ENCODE data around the gene RGS5.

Gene RGS5

GRCh38 chr1:163145435-163145834, 57.3 kb downstream of the RGS5 start:
- no peak for DNase-seq (ENCODE audit: low read depth in 2 of 2)

GRCh38 chr1:163144418-163144817, 58.3 kb downstream of the RGS5 start:
- DNase-seq (ENCODE audit: low read depth in 2 of 2) = no peak

GRCh38 chr1:163142152-163142551, 60.6 kb downstream of the RGS5 start:
- no peak for DNase-seq (ENCODE audit: low read depth in 2 of 2)

- no peak for DNase-seq (ENCODE audit: low read depth in 2 of 2)
These were observed 61.2 kb downstream of the RGS5 start for GRCh38 chr1:163141556-163141955.

- DNase-seq (ENCODE audit: low read depth in 2 of 2) = no peak
These were observed 65.0 kb downstream of the RGS5 start for GRCh38 chr1:163137556-163138265.

- DNase-seq (ENCODE audit: low read depth in 2 of 2) = no peak
These were observed 70.7 kb downstream of the RGS5 start for GRCh38 chr1:163131981-163132380.

- DNase-seq (ENCODE audit: low read depth in 2 of 2) = no peak
These were observed 72.4 kb downstream of the RGS5 start for GRCh38 chr1:163130225-163130856.

- no peak for DNase-seq (ENCODE audit: low read depth in 2 of 2)
These were observed 74.4 kb downstream of the RGS5 start for GRCh38 chr1:163128282-163128681.

GRCh38 chr1:163124812-163125211, 77.9 kb downstream of the RGS5 start:
- no peak for DNase-seq (ENCODE audit: low read depth in 2 of 2)

GRCh38 chr1:163120372-163120771, 82.3 kb downstream of the RGS5 start:
- DNase-seq (ENCODE audit: low read depth in 2 of 2) = no peak

- DNase-seq (ENCODE audit: low read depth in 2 of 2) = no peak
These were observed 83.0 kb downstream of the RGS5 start for GRCh38 chr1:163119707-163120106.

- DNase-seq (ENCODE audit: low read depth in 2 of 2) = no peak
These were observed 86.8 kb downstream of the RGS5 start for GRCh38 chr1:163115887-163116286.

GRCh38 chr1:163107655-163108054, 95.1 kb downstream of the RGS5 start:
- no peak for DNase-seq (ENCODE audit: low read depth in 2 of 2)

- DNase-seq (ENCODE audit: low read depth in 2 of 2) = no peak
These were observed 96.2 kb downstream of the RGS5 start for GRCh38 chr1:163106364-163106987.

- DNase-seq (ENCODE audit: low read depth in 2 of 2) = no peak
These were observed 98.2 kb downstream of the RGS5 start for GRCh38 chr1:163104385-163105099.

GRCh38 chr1:163102590-163102989, 100.1 kb downstream of the RGS5 start:
- no peak for DNase-seq (ENCODE audit: low read depth in 2 of 2)

GRCh38 chr1:163095213-163095612, 107.5 kb downstream of the RGS5 start:
- DNase-seq (ENCODE audit: low read depth in 2 of 2) = no peak

GRCh38 chr1:163094589-163094988, 108.1 kb downstream of the RGS5 start:
- DNase-seq (ENCODE audit: low read depth in 2 of 2) = no peak

GRCh38 chr1:163094182-163094581, 108.5 kb downstream of the RGS5 start:
- DNase-seq (ENCODE audit: low read depth in 2 of 2) = no peak

- no peak for DNase-seq (ENCODE audit: low read depth in 2 of 2)
These were observed 109.1 kb downstream of the RGS5 start for GRCh38 chr1:163093579-163093978.

GRCh38 chr1:163093169-163093568, 109.5 kb downstream of the RGS5 start:
- DNase-seq (ENCODE audit: low read depth in 2 of 2) = no peak

Measured in stimulated activated CD4-positive, alpha-beta T cell treated with anti-CD3 and anti-CD28 coated beads, Interleukin-15, amount 100 ng/mL, for 48 hours (primary cell).